GM12878 (cell line): ENCODE results near the gene ITGA11. TPM values are rescaled to one million over a fixed set of nuclear protein-coding genes. Genes with fewer than 3 reads are reported as not detected.

Source experiments
- ATAC-seq: fragments of 200-7000 bp; cut with Tn5 transposase; 3 replicates; pipeline ENCODE4 v1.9.1; 2020; ENCODE audit warnings: mild to moderate bottlenecking, moderate library complexity
- BruUV-seq: library from RNA; stranded (reverse); fragments of 400-500 nt; replicated peaks from 2 replicates; lab custom pipeline; 2021; lab: Mats Ljungman, UMichigan
- CTCF ChIA-PET: fragments of 300-600 bp; sonication (Branson Sonifier 250); formaldehyde crosslinking; extraction: SDS; loops from one replicate; lab custom pipeline; 2021; ENCODE audit warnings: inconsistent platforms; lab: Yijun Ruan, JAX
- POLR2A ChIA-PET: fragments of 350-600 bp; formaldehyde crosslinking; extraction: SDS; loops from one replicate; lab custom pipeline; 2021; ENCODE audit warnings: inconsistent platforms; lab: Charles Lee
- RAD21 ChIA-PET: fragments of 300-600 bp; sonication (Branson Sonifier 250); formaldehyde crosslinking; loops from one replicate; lab custom pipeline; 2023; ENCODE audit warnings: antibody characterized with exemption; ENCODE audit not compliant: unreplicated experiment; lab: Charles Lee
- SMC1A ChIA-PET: fragments of 300-600 bp; sonication (Branson Sonifier 250); formaldehyde crosslinking; loops from one replicate; lab custom pipeline; 2023; ENCODE audit not compliant: unreplicated experiment, uncharacterized antibody; lab: Charles Lee
- DNase-seq: peaks from one replicate; pipeline ENCODE4 v3.0.0-alpha.2; 2011; ENCODE audit warnings: low read depth, low spot score
- FAIRE-seq: peaks from 3 replicates; lab custom pipeline; 2011; peaks lifted over from hg19 to GRCh38; lab: Jason Lieb, UNC
- H2AFZ ChIP-seq: 2 replicates; pipeline ENCODE4 v1.6.0; 2011; ENCODE audit warnings: low read depth, low read length, control low read depth; ENCODE audit not compliant: control insufficient read depth
- H3K27ac ChIP-seq: 2 replicates; pipeline ENCODE4 v1.5.1; 2011; ENCODE audit warnings: control low read depth; ENCODE audit not compliant: control insufficient read depth, insufficient read depth
- H3K27me3 ChIP-seq, 2 experiments: replicated peaks in 1 of 2; 2 replicates each; pipeline versions ENCODE4 v1.6.0 to v1.6.1; 2011; ENCODE audit warnings: low read length in 1 of 2; ENCODE audit not compliant: control insufficient read depth in 2 of 2, insufficient read depth in 2 of 2
- H3K36me3 ChIP-seq, 2 experiments: 2 replicates each; pipeline ENCODE4 v1.5.1; 2011; ENCODE audit warnings: low read length in 1 of 2; ENCODE audit not compliant: control insufficient read depth in 2 of 2, insufficient read depth in 2 of 2
- H3K4me1 ChIP-seq: 2 replicates; pipeline ENCODE4 v1.6.1; 2011; ENCODE audit warnings: mild to moderate bottlenecking, low read length, moderate library complexity, mixed read lengths; ENCODE audit not compliant: control insufficient read depth, insufficient read depth
- H3K4me2 ChIP-seq: 2 replicates; pipeline ENCODE4 v1.6.0; 2011; ENCODE audit warnings: control low read depth; ENCODE audit not compliant: control insufficient read depth, insufficient read depth
- H3K4me3 ChIP-seq: fragments of 200-600 bp; sonication (generic); 2 replicates; pipeline ENCODE4 v1.5.1; 2016
- H3K79me2 ChIP-seq: 2 replicates; pipeline ENCODE4 v1.6.0; 2011; ENCODE audit warnings: low read length; ENCODE audit not compliant: control insufficient read depth, insufficient read depth
- H3K9ac ChIP-seq: 2 replicates; pipeline ENCODE4 v1.8.0; 2011; ENCODE audit warnings: low read length, control low read depth, mixed read lengths; ENCODE audit not compliant: control insufficient read depth, insufficient read depth
- H3K9me3 ChIP-seq: replicated peaks from 3 replicates; pipeline ENCODE4 v1.5.1; 2011; ENCODE audit warnings: mild to moderate bottlenecking, low read length; ENCODE audit not compliant: control insufficient read depth, insufficient read depth
- H4K20me1 ChIP-seq: 2 replicates; pipeline ENCODE4 v1.6.0; 2011; ENCODE audit not compliant: control insufficient read depth, insufficient read depth
- CHD2 ChIP-seq: IDR thresholded peaks from 2 replicates; pipeline ENCODE4 v1.6.1; 2011; ENCODE audit warnings: low read depth, low read length, improper control_type of control experiment, borderline replicate concordance
- JUNB ChIP-seq: IDR thresholded peaks from 2 replicates; pipeline ENCODE4 v1.6.1; 2016; ENCODE audit warnings: antibody characterized with exemption, mild to moderate bottlenecking
- SIN3A ChIP-seq: IDR thresholded peaks from 2 replicates; pipeline ENCODE4 v1.6.1; 2012; ENCODE audit warnings: low read depth, low read length, improper control_type of control experiment
- SPI1 ChIP-seq: IDR thresholded peaks from 2 replicates; pipeline ENCODE4 v1.6.1; 2011; ENCODE audit warnings: low read depth, mild to moderate bottlenecking, low read length, moderate library complexity, borderline replicate concordance; ENCODE audit not compliant: insufficient read depth
- TBL1XR1 ChIP-seq: IDR thresholded peaks from 2 replicates; pipeline ENCODE4 v1.6.1; 2012; ENCODE audit warnings: low read depth, low read length, improper control_type of control experiment
- YY1 ChIP-seq: IDR thresholded peaks from 2 replicates; pipeline ENCODE4 v1.6.1; 2011; ENCODE audit warnings: low read depth, mild to moderate bottlenecking, low read length
- WGBS: methylation state at CpG from one replicate; pipeline ENCODE4 v1.1.6; 2016; ENCODE audit warnings: low lambda C conversion rate; ENCODE audit not compliant: insufficient replicate concordance, insufficient coverage; ENCODE audit errors: missing lambda C conversion rate; 5-methylcytosine and 5-hydroxymethylcytosine counted together
- in situ Hi-C: fragments of 300-500 bp; cut with MboI; formaldehyde crosslinking; loops from 9 replicates; pipeline ENCODE4 v1.14.3; 2018; ENCODE audit warnings: mixed read lengths
- intact Hi-C: fragments of 100-400 bp; cut with micrococcal nuclease; formaldehyde crosslinking; loops from one replicate; pipeline ENCODE4 v1.14.2; 2022; ENCODE audit not compliant: unreplicated experiment
- polyA plus RNA-seq, 11 experiments: library from polyadenylated mRNA; depleted of rRNA in 4 of 11; unstranded in 6 of 11; stranded (reverse) in 5 of 11; fragments of >200 nt; fragmentation: Nextera tagmentation in 4 of 11; fragmentation: Illumina TruSeq in 1 of 11; extraction: Ambion mirVana in 4 of 11; extraction: Trizol in 1 of 11; gene quantifications; 1 replicate in 1 of 11; 2 replicates in 10 of 11; pipeline versions ENCODE4 v1.2.1 to v1.2.3, GENCODE V29; 2011 to 2016; ENCODE audit warnings: inconsistent platforms in 2 of 11, missing spikeins in 2 of 11, low read depth in 1 of 11
- total RNA-seq, 4 experiments: library from RNA; depleted of rRNA in 3 of 4; stranded (reverse); fragments of >200 nt in 3 of 4; fragmentation: Illumina TruSeq in 1 of 4; extraction: Trizol in 1 of 4; gene quantifications; 2 replicates each; pipeline versions ENCODE4 v1.2.1 to v1.2.3, GENCODE V29; 2013 to 2021
- TF ChIP-seq, protein P1 (sequence below): fragments of 450-650 bp; IDR thresholded peaks from 2 replicates; pipeline ENCODE4 v1.6.1; 2017; ENCODE audit warnings: low read depth, mild to moderate bottlenecking, moderate library complexity
- TF ChIP-seq, protein P2 (sequence below): fragments of 450-650 bp; IDR thresholded peaks from 2 replicates; pipeline ENCODE4 v1.6.1; 2016; ENCODE audit warnings: mild to moderate bottlenecking

The ITGA11 gene
- total and polyA plus RNA-seq, 10 of the 15 experiments (the other 5 are each of a cell fraction or from before 2014, with no cell fraction given), result under 0.01 to 0.36 (median 0.13) TPM; not detected in 1

DNA sequence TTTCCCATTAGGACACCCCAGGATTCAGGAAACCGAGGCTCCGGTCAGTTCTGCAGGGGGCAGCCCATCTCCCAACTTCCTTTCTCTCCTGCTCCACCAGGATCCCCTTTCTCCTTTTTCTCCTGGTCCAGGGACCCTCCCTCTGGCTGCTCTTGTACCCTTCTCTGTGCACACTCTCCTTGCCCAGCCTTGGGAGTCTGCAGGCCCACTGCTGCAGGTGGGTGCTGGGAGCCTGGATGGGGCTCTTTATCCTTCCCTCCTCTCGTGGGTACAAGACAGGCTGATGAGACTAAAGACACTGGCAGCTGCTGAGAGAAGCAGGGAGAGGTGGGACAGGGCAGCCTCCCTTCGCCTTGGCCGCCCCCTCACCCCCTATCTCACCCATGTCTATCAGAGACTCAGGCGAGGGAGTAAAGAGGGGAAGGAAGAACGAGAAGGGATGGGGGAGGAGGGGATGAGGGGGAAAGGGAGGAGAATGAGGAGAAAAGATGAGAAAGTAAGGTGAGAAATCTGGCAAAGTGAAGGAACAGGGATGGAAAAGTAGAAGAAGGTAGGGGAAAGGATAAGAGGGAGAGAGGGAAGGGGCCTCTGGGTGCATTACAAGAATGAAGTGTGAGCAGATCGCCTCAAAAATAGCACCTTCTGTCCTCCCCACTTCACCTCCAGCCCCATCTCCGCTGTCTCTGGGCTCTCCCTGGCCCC lies 45.2 kb downstream of the ITGA11 start:
- no peak overlapping the region for H2AFZ ChIP-seq
- SMC1A ChIA-PET, result no interaction called here
- H3K27ac ChIP-seq, result no peak overlapping the region
- no peak overlapping the region for H3K9ac ChIP-seq
- POLR2A ChIA-PET, result no interaction called here
- H3K4me3 ChIP-seq, result no peak overlapping the region
- H3K79me2 ChIP-seq, result no peaks in the 10 kb centered on the region
- no peak for TF ChIP-seq CHD2
- TF ChIP-seq, protein P1, sequence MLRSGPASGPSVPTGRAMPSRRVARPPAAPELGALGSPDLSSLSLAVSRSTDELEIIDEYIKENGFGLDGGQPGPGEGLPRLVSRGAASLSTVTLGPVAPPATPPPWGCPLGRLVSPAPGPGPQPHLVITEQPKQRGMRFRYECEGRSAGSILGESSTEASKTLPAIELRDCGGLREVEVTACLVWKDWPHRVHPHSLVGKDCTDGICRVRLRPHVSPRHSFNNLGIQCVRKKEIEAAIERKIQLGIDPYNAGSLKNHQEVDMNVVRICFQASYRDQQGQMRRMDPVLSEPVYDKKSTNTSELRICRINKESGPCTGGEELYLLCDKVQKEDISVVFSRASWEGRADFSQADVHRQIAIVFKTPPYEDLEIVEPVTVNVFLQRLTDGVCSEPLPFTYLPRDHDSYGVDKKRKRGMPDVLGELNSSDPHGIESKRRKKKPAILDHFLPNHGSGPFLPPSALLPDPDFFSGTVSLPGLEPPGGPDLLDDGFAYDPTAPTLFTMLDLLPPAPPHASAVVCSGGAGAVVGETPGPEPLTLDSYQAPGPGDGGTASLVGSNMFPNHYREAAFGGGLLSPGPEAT, result no peak
- no peak for TF ChIP-seq YY1
- TF ChIP-seq TBL1XR1, result no peak
- no peak for TF ChIP-seq JUNB
- TF ChIP-seq, protein P2, sequence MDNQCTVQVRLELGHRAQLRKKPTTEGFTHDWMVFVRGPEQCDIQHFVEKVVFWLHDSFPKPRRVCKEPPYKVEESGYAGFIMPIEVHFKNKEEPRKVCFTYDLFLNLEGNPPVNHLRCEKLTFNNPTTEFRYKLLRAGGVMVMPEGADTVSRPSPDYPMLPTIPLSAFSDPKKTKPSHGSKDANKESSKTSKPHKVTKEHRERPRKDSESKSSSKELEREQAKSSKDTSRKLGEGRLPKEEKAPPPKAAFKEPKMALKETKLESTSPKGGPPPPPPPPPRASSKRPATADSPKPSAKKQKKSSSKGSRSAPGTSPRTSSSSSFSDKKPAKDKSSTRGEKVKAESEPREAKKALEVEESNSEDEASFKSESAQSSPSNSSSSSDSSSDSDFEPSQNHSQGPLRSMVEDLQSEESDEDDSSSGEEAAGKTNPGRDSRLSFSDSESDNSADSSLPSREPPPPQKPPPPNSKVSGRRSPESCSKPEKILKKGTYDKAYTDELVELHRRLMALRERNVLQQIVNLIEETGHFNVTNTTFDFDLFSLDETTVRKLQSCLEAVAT, result no peak
- no peak for TF ChIP-seq SPI1
- TF ChIP-seq SIN3A, result no peak
- TF ChIP-seq, all 136 proteins: peak for 0
- WGBS, result 11% methylated on average over 9 of the region's 9 CpGs
- Histone ChIP-seq H3K4me1 (peaks cover 7% of the 10 kb centered on the region; the same call in 1 of the 2 replicates), H3K4me2 (no peak overlapping the region), H3K36me3 (no peaks in the 10 kb centered on the region), H4K20me1 (no peaks in the 10 kb centered on the region), H3K9me3 (no peaks in the 10 kb centered on the region; the same call in 2 of the 3 replicates), H3K27me3 (no peaks in the 10 kb centered on the region; a peak in 1 of 4 replicates)
- in situ Hi-C loops (loop anchor here (5.0 kb wide), 1 partner anchor 134 kb away; no protein-coding TSS in a partner anchor), intact Hi-C loops (loop anchor here (10.0 kb wide), 1 partner anchor 148 kb away; no protein-coding TSS in a partner anchor)
- DNase-seq (no peak), ATAC-seq (no peak), FAIRE-seq (no peak)
- BruUV-seq, result no TSS peak
- RAD21 ChIA-PET, result no interaction called here
- CTCF ChIA-PET, result no interaction called here
